Activated CD4-positive, alpha-beta T cell treated with anti-CD3 and anti-CD28 coated beads, Interleukin-2, Interleukin-6, amounts not matched to agents 100 ng/mL and 50 ng/mL, durations not matched to agents 16 hours and 8 hours (primary cell): Measurements from ENCODE around the gene PHF14.
A peak's percentile ranks its signal among the peaks of the same experiment; 100 is the strongest.
"Not testable (repeated sequence)": the region's sequence is repeated elsewhere in the genome, so short reads cannot be mapped to it uniquely, and the experiment has no call there.

Experiments
- DNase-seq: peaks from one replicate; pipeline ENCODE4 v3.0.0-alpha.2; 2020

The PHF14 gene, protein sequence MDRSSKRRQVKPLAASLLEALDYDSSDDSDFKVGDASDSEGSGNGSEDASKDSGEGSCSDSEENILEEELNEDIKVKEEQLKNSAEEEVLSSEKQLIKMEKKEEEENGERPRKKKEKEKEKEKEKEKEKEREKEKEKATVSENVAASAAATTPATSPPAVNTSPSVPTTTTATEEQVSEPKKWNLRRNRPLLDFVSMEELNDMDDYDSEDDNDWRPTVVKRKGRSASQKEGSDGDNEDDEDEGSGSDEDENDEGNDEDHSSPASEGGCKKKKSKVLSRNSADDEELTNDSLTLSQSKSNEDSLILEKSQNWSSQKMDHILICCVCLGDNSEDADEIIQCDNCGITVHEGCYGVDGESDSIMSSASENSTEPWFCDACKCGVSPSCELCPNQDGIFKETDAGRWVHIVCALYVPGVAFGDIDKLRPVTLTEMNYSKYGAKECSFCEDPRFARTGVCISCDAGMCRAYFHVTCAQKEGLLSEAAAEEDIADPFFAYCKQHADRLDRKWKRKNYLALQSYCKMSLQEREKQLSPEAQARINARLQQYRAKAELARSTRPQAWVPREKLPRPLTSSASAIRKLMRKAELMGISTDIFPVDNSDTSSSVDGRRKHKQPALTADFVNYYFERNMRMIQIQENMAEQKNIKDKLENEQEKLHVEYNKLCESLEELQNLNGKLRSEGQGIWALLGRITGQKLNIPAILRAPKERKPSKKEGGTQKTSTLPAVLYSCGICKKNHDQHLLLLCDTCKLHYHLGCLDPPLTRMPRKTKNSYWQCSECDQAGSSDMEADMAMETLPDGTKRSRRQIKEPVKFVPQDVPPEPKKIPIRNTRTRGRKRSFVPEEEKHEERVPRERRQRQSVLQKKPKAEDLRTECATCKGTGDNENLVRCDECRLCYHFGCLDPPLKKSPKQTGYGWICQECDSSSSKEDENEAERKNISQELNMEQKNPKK

DNA sequence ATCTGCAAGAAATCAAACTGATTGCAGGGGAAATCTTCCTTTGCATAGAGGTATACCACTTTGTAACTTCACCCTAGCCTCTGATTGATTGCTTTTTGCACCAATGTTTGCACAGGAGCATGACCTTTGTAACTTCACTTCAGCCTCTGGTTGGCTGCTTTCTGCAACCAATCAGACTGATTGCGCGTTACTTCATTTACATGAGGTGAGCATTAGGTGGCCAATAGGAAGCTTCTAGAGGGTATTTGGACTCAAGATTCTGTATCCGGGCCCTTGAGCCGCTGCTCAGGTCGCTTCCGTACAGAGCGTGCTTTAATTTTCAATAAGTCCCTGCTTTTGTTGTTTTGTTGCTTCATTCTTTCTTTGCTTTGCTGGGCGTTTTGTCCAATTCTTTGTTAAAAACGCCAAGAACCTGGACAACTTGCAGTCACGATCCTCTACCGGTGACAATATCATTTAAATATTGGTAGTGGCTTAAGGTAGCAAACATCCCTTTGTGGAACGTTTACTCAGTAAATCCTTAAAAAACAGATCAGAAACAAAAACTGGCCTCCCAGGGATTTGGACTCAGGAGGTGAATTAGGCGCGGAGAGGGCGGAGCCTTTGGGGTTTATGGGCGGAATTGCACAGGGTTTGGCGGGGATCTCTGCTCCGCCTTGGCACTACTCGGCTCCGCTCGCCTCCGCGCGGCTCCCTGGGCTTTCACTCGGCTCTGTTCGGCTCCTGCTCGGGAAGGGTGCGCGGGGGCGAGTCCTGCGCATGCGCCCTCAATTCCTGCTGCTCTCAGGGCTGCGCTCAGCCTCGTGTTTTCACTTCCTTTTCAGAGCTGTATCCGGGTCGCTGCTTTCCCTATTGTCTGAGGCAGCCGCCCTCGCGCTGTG, at the start of gene PHF14:
PHF14 (plus strand) TSS at position 812 of the 881 bp plus-strand sequence. CDS start 452 bp downstream, outside the sequence.
- DNase-seq: peak; percentile 97

DNA sequence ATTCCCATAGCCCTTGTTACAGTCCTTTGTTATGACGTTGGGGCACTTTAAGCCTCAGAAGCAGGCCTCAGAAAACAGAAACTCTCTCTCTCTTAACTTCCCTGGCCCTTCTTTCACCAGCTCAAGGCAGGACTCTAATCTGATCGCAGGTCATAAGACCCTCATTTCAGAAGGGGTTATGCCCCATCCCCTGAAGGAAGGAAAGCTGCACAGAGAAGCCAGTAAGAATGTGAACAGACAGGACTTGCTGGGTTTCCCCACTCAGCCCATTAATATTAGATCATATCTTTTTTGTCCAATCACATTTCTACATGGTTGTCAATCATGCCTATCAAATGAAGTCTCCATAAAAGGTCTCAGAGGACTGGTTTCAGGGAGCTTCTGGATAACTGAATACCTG, 49.3 kb upstream of the PHF14 start:
- DNase-seq: no peak

DNA sequence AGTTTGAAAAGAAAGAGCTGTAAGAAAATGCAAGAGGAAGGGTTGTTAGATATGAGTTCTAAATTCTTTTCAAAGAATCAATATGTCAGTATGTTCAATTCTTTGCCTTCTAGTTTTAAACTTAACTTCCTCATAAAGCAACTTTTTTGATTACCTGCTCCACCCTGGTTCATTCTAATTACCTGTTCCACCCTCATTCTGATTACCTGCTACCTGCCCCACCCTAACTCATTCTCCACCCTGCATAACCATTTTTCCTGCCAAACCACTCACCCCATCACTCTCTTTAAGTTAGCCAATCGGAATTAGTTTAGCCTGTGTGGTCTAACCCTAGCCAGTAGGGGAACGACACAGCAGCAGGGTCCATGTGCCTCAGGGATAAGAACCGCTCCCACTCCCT, 45.5 kb upstream of the PHF14 start:
- DNase-seq: not testable (repeated sequence)

DNA sequence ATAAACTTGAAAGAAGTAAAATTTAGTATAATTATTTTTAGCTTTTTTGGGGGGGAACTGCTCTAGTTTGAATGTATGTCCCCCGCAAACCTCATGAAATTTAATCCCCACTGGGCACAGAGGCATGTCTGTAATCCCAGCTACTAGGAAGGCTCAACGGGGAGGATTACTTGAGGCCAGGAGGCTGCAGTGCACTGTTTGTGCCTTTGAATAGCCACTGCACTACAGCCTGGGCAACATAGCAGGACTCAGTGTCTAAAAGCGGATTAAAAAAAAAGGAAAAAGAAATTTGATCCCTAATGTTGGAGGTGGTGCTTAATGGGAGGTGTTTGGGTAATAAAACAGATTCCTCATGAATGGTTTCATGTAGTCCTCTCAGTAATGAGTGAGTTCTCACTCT, 43.1 kb upstream of the PHF14 start:
- no peak for DNase-seq

DNA sequence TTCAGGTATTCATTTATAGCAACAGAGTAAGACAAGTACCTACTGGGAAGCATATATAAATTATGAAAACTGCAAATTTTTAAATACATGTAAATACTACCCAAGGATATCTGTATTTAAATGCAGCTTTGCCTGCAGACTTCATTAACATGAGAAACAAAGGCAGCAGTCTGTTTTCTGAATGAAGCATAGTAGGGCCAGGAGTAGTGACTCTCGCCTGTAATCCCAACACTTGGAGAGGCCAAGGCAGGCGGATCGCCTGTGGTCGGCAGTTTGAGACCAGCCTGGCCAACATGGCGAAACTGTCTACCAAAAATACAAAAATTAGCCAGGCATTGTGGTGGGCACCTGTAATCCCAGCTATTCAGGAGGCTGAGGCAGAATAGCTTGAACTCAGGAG, 42.5 kb upstream of the PHF14 start:
- DNase-seq: no peak

DNA sequence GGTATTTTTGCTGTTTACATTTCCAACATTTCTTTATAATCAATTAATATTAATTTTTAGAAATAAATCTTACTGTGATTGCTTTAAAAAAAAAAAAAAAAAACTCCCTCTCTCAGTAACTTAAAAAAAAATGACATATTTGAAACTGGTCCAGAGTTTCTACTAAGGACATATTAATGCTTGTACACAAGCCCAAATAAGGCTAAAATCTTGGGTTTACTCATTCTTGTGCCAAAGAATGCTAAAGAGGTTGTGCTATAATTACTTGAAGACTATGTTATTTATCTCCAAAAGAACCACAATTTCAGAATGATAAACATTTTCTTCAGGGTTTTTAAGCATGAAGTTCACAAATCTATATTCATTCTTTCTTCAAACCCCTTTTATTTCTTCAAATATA, 39.4 kb upstream of the PHF14 start:
- no peak for DNase-seq

DNA sequence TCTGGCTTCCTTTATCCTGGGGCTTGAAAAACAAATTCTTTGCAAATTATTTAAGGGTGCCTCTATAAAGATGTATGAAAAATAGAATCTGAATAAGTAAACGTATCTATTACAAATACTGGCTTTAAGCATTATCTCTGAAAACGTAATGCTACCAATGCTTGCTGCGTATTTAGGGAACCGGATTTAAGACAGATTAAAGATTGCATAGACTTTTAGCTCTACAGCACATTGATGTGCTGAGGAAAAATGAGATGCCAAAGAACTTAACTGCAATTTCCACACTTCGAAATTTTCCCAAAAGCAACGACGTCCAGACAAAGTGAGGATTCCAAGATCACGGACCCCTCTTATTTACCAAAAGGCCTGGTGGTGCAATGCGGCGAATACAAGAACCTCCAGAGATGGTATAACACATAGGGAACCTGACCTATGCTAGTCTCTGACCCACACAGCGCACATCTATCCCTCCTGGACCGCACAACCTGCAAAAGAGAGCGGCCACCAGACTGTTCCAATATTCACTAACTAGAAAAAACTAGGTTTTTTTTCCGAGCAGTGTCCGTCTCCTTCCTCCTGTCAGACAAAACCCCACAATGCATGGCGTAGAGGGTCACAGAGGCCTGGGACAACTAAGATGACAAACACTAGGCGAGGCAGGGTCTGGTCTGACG, 34.3 kb upstream of the PHF14 start:
- no peak for DNase-seq

DNA sequence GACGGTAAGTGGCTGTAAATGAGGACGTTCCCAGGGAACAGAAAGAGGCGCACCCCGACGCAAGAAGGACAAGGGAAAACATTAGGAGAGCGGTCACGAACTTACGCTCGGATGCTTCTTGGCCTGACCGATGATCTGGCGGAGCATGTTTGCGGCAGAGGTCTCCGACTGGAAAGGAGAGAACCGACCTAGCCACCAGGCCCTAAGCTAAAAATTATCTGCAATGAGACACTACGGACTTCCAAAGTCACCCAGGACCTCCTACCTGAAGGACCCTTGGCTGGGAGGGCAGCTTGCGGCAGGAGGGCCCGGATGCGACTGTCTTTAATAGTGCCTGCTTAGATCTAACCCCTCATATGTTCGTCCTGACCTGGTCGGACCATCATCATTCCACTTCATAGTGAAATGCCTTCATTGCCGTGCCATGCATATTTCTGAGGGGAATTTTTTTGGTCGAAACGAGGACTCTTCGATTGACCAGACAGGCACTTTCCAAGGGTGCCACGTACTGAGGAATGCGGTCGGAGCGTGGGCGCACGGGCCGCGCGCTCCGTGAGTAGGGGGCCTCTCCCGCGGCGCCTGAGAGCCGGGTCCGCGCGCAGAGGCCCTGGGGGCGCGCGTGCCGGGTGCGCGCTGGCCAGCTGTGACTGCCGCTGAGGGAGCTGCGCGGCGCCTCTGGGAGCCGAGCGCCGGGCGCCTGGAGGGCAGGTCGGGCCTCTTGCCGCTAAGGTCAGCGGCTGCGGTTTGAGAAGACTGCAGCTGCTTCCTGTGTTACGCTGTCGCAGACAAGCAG, 33.6 kb upstream of the PHF14 start:
- peak; percentile 92 for DNase-seq

DNA sequence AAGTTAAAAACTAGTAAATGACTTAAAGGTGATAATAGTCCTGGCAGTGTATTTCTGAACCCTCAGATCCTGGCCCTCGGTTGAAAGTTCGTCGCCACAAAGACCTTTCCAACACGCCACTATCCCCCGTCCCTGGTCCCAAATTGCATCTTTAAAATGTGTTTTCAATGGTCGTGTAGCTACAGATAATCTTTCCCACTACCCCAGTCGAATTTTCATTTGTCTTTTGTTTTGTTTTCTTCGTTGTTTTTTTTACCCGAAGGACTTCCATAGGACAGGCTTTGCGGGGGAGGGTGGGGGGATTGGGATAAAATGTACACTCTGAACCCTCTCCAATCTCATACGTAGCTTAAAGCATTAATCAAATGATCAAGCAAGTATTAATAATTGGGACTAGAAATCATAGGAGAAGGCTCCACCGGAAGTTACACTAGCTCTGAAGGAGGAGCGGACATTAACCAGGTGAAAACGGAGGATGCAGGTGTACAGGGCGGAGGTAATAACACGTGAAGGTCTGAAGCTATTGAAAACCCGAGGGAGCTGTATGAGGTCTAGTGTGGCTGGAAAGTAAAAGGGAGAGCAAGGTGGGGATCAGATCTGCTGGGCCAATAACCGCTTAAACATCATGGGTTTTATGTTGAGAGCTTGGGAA, 32.8 kb upstream of the PHF14 start:
- DNase-seq: peak; percentile 8

DNA sequence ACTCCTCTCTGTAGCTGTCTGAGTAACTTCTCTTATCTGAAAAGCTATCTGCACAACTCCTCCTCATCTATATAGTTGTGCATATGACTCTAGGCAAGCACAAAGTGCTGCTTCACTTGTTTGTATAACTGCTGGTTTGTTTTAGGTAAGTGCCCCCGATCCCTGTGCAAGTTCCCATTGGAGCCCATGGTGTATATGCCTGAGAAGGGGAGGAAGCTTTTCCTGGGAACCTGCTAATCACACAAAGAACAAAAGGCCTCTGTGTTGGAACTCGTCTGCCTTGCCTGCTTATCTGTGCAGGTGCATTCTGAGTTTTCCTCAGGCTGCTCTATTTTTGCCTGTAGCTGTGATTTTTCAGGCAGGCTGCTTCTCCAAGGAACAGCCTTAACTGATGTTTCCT, 23.2 kb upstream of the PHF14 start:
- no peak for DNase-seq

DNA sequence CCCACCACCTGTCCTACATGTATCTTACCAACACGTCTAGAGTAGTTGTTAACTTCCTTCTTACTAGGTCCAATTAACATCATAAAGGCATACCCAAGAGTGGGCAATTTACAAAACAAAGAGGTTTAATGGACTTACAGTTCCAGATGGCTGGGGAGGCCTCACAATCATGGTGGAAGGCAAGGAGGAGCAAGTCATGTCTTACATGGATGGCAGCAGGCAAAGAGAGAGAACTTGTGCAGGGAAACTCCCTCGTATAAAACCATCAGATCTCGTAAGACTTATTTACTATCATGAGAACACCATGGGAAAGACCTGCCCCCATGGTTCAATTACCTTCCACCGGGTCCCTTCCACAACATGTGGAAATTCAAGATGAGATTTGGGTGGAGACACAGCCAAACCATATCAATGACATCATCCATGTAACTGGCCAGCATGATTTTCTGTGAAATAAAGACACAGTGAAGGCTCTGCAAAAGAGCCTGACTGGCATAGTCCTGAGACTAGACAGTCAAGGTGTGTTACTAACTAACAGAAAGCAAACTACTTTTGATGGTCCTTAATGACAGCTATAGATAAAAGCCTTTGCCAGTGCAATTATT, 22.6 kb upstream of the PHF14 start:
- not testable (repeated sequence) for DNase-seq

DNA sequence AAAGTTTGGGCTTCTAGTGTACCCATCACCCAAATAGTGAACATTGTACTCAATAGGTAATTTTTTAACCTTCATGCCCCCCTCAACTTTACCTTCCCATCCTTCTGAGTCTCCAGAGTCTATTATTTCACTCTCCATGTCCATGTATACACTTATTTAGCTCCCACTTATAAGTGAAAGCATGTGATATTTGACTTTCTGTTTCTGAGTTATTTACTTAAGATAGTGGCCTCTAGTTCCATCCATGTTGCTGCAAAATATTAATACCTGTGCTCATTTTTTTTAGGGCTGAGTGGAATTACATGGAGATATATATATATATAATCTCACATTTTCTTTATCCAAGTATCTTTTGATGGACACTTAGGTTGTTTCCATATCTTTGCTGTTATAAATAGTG, 21.1 kb upstream of the PHF14 start:
- DNase-seq: no peak

DNA sequence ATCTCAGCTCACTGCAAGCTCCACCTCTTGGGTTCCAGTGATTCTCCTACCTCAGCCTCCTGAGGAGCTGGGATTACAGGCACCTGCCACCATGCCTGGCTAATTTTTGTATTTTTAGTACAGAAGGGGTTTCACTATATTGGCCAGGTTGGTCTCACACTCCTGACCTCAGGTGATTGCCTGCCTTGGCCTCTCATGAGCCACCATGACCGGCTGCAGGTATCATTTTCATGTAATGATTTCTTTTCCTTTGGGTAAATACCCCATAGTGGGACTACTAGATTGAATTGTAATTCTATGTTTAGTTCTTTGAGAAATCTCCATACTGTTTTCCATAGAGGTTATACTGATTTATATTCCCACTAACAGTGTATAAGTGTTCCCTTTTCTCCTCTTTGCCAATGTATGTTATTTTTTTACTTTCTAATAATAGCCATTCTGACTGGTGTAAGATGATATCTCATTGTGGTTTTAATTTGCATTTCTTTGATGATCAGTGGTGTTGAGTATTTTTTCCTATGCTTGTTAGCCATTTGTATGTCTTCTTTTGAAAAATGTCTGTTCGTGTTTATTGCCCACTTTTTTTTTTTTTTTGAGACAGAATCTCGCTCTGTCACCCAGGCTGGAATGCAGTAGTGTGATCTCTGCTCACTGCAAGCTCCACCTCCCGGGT, 20.5 kb upstream of the PHF14 start:
- DNase-seq: not testable (repeated sequence)

DNA sequence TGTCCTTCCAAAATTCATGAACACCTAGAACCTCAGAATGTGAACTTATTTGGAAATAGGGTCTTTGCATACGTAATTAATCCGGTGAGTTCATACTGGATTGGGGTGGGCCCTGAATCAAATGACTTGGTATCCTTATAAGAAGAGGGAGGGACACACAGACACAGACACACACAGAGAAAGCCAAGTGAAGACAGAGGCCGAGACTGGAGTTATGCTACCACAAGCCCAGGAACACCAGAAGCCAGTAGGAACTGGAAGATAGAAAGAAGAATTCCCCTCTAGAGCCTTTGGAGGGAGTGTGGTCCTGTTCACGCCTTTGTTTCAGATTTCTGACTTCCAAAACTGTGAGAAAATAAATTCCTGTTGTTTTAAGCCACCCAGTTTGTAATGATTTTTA, 17.1 kb upstream of the PHF14 start:
- no peak for DNase-seq

DNA sequence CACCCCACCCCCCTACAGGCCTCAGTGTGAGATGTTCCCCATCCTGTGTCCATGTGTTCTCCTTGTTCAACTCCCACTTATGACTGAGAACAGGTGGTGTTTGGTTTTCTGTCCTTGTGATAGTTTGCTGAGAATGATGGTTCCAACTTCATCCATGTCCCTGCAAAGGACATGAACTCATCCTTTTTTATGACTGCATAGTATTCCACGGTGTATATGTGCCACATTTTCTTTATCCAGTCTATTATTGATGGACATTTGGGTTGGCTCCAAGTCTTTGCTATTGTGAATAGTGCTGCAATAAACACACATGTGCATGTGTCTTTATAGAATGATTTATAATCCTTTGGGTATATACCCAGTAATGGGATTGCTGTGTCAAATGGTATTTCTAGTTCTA, 13.4 kb upstream of the PHF14 start:
- DNase-seq: not testable (repeated sequence)

DNA sequence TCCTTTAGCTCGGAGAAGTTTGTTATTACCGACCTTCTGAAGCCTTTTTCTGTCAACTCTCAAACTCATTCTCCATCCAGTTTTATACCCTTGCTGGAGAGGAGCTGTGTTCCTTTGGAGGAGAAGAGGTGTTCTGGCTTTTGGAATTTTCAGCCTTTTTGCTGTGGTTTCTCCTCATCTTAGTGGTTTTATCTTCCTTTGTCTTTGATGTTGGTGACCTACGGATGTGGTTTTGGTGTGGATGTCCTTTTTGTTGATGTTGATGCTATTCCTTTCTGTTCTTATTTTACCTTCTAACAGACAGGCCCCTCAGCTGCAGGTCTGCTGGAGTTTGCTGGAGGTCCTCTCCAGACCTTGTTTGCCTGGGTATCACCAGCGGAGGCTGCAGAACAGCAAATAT, 8.7 kb upstream of the PHF14 start:
- not testable (repeated sequence) for DNase-seq

DNA sequence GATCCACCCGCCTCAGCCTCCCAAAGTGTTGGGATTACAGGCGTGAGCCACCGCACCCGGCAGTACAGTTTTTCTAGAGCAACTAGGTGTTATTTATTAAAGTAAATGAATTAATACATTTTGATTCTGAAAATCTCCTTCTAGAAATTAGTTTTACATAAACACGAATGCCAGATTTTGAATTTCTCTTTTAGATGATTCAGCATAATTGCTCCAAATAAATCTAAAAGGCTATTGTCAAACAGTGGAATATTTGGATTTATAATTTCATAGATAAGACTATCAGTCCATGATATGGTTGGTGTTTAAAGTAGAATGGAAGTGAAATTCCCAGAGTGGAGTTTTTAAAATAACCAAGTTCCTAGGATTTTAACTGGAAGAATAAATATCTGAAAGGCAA, 1.5 kb upstream of the PHF14 start:
- DNase-seq: no peak

DNA sequence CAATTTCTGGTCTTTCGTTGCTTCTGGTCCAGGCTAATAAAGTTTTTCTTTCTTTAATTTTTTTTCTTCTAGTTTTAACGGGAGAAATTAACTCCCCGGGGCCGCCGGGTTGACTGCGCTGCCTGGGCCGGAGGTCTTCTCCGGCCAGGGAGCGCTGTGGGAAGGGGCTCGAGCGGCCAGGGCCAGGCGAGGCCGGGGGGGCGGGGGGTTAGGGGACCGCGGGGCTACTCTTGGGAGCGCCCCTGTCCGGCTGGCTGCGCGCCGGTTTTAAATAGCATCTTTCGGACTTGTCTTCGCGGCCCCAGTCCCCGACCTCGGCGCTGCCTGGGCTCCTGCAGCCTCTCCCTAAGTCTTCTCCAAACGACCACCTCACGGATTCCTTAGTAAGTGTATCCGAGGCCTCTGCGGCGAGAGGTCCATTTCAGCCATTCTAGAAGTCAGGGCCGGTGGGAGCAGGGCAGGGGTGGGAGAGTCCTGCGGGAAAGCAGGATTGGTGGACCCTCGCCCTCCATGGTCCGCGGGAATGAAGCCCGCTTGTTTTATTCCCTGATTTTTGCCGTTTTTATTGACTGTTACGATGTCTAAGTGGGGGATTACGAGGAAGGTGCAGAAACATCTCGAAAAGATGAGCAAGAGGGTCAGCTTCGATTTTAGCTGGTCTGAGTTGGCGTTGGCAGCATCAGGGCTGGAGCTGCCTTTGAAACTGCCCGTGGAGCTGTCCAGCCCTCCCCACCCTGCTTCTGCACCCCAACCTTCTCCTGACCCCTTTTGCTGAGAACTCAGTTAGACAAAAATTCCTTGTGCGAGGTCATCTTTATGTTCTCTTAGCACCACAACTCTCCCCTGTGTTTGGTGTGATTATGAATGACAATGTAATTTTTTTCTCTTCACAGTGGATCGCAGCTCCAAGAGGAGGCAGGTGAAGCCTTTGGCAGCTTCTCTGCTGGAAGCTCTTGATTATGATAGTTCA, 555 bp downstream of the PHF14 start:
- peak; percentile 31 for DNase-seq

DNA sequence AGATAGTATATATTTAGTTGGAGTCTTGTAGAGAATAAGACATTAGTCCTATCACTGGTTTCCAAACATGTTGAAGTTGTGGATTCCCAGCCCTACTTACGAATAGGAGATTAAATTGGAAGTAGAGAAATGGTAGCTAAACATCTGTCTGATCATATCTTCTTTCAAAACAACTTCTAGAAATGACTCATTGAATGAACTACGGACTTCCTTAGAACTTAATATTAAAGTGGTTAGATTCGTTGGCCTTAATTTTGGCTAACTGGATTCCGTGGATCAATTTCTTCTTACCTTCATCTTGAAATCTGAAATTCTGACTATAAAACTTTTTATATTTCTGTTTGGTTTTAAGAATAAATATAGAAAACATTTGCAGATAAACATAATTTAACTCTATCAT, 3.4 kb downstream of the PHF14 start:
- no peak for DNase-seq
